G401 (cell line): Measurements from ENCODE around the gene CMIP. TPM values are rescaled to one million over a fixed set of nuclear protein-coding genes. Genes with fewer than 3 reads are reported as not detected.

Source experiments
- DNase-seq: peaks from one replicate; pipeline ENCODE4 v3.0.0-alpha.2; 2015; ENCODE audit warnings: low spot score
- in situ Hi-C: cut with HindIII; loops from 2 replicates; pipeline ENCODE4 v1.10.0; 2016; ENCODE audit warnings: low sequenced_read_pairs, mixed read lengths
- total RNA-seq: library from RNA; depleted of rRNA; stranded (reverse); fragments of >200 nt; shearing (Covaris generic); gene quantifications from 2 replicates; pipeline ENCODE4 v1.2.3, GENCODE V29; 2014

The CMIP gene
- total RNA-seq, 1 experiment from 2014 or later, result 8.6 TPM

GRCh38 chr16:81487301-81487720 is 42.7 kb downstream of the CMIP start:
- in situ Hi-C loops, result no loop called here
- no peak for DNase-seq

- DNase-seq, result no peak
- in situ Hi-C loops, result no loop called here
Measured at GRCh38 chr16:81488687-81489411, 44.2 kb downstream of the CMIP start.

GRCh38 chr16:81489547-81490267 is 45.1 kb downstream of the CMIP start:
- in situ Hi-C loops, result loop anchor here (5.0 kb wide), 1 partner anchor 37 kb away; no protein-coding TSS in a partner anchor
- no peak for DNase-seq

GRCh38 chr16:81491541-81492188 is 47.1 kb downstream of the CMIP start:
- in situ Hi-C loops, result loop anchor here (5.0 kb wide), 1 partner anchor 39 kb away; no protein-coding TSS in a partner anchor
- DNase-seq, result no peak

- in situ Hi-C loops, result loop anchor here (5.0 kb wide), 1 partner anchor 40 kb away; no protein-coding TSS in a partner anchor
- no peak for DNase-seq
Measured at GRCh38 chr16:81492311-81492761, 47.7 kb downstream of the CMIP start.

- DNase-seq, result no peak
- in situ Hi-C loops, result loop anchor here (5.0 kb wide), 1 partner anchor 41 kb away; no protein-coding TSS in a partner anchor
Measured at GRCh38 chr16:81492965-81493754, 48.6 kb downstream of the CMIP start.

GRCh38 chr16:81493755-81494433 is 49.3 kb downstream of the CMIP start:
- DNase-seq, result no peak
- in situ Hi-C loops, result loop anchor here (5.0 kb wide), 1 partner anchor 42 kb away; no protein-coding TSS in a partner anchor

- no peak for DNase-seq
- in situ Hi-C loops, result loop anchor here (5.0 kb wide), 1 partner anchor 42 kb away; no protein-coding TSS in a partner anchor
Measured at GRCh38 chr16:81494434-81494806, 49.8 kb downstream of the CMIP start.

GRCh38 chr16:81494888-81495287 is 50.3 kb downstream of the CMIP start:
- DNase-seq, result no peak
- in situ Hi-C loops, result loop anchor here (5.0 kb wide), 1 partner anchor 43 kb away; no protein-coding TSS in a partner anchor

DNA sequence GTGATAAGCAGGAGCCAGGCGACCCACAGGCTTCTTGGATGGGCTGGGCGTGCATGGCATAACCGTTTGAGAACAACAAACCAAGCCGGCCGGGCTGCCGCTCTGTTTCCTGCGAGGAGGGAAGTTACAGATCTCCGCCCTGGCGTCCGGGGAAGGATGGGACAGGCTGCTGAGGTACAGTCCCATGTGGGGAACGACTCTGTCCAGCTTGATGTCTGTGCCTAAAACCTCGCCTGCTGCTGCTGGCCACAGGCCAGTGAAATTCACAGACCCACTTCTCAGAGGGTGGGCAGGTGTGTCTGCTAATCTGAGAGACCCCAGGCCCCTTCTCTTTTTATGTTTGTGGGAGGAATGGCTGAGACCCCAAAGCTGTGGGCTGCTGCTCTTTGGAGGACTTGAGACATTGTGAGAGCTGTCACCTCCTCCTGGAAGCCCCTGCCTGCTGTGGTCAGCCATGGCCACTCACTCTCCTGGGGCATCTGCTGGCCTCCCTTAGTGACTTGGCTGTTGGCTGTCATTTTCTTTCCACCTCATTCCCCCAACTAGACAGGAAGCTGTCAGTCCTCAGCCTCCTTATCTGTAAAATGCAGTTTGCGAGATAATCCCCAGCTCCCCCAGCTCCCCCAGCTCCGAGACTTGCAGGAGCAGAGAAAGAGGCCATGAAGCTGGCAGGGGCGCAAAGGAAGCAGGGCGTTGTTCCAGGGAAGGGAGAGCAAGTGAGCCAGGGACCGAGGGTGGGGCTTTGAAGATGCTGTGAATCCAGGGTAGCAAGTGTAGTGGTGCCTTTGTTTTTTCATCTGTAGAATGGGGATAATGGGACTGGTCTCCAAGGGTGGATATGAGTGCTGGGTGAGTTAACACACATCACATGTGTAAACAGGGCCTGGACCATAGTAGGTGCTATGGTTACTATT is 51.0 kb downstream of the CMIP start:
- in situ Hi-C loops, result no loop called here
- no peak for DNase-seq

DNA sequence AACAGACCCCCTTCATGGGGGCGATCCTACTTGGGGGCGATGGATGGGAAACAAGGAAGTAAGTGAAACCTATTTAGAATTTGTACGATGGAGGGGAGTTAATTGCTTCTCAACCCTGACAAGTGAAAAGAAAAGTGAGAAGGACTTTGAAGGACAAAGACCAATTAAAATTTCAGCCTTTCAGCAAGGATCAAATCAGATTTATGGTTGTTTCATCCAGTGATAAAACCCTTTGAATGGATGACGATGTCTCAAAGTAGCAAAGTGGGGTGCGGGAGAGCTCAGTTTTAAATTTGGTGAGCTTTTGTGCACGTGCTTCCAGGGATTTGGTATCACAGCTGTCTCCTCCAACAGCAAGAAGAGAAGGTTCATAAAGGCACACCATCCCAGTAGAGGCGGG is 51.7 kb downstream of the CMIP start:
- in situ Hi-C loops, result no loop called here
- no peak for DNase-seq

DNA sequence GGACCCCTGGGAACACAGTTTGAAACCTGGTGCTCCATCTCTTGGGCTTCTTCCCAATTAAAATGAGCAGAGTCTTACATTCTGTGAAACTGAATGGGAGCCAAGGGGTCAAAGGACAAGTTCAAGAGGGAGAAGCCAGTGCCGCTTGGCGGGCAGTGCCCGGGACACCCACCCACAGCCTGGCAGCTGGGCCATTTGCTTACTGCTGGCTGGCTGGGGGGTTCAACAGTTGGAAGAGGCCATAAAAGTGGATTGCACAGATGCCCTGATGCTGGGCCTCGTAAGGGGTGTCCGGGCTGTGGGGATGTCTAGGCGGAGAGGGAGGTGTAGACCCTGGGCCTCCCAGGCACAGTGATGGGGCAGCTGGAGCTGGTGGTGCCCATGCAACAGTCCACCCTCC is 52.1 kb downstream of the CMIP start:
- in situ Hi-C loops, result no loop called here
- DNase-seq, result no peak

GRCh38 chr16:81497690-81498089 is 53.1 kb downstream of the CMIP start:
- DNase-seq, result no peak
- in situ Hi-C loops, result no loop called here

- no peak for DNase-seq
- in situ Hi-C loops, result no loop called here
Measured at GRCh38 chr16:81498351-81498750, 53.7 kb downstream of the CMIP start.

DNA sequence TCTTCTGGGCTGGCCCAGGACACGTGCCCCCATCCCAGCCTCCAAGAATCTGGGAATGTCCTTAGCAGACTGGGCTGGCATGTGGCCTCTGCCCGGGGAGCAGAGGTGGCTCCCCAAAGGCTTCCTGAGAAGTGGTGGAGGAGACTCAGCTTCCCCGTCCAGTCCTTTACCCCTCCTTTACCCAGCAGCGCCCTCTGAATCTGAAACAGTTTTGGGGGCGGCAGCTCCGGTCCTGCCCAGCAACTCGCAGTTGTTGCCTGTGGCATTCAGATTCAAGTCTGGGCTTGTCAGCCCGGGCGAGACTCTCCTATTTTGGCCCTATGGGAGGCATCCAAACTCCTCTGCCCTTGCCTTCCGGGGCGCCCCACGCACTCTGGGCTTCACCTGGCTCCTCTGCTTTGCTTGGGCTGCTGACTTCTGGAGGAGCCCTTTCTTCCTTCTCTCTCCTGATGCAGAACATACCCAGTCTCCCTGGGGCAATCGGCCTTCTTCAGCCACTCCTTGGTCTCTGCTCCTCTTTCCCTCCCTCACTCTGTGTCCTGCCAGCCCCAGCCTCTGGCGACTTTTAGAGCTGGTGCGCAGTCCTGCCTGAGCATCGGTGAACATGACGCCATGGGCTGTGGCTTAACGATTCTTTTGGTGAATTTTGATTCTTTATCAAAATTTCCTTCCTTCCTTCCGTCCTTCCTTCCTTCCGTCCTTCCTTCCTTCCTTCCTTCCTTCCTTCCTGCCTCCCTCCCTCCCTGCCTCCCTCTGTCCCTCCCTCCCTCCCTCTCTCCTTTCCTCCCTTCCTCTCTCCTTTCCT is 55.2 kb downstream of the CMIP start:
- in situ Hi-C loops, result no loop called here

GRCh38 chr16:81500833-81501521 is 56.4 kb downstream of the CMIP start:
- in situ Hi-C loops, result no loop called here
- no peak for DNase-seq

More for the DNA sequence above, 55.2 kb downstream of the CMIP start:
- no peak for DNase-seq
